Prostate gland (tissue), 2 donors: Measurements from ENCODE around the gene SPRED1.

ENCODE experiments used
- POLR2AphosphoS5 ChIP-seq: sonication (generic); formaldehyde crosslinking; IDR thresholded peaks from one replicate; pipeline ENCODE4 v1.6.1; 2017; ENCODE audit warnings: antibody characterized with exemption
- TF ChIP-seq, protein P1 (sequence below), 4 experiments: fragments of 200-600 bp in 2 of 4; fragments of 450-650 bp in 2 of 4; sonication (generic) in 2 of 4; IDR thresholded peaks; 1 replicate in 3 of 4; 2 replicates in 1 of 4; pipeline ENCODE4 v1.5.1; 2016 to 2019; ENCODE audit warnings: antibody characterized with exemption in 4 of 4, mild to moderate bottlenecking in 2 of 4, moderate library complexity in 2 of 4

DNA sequence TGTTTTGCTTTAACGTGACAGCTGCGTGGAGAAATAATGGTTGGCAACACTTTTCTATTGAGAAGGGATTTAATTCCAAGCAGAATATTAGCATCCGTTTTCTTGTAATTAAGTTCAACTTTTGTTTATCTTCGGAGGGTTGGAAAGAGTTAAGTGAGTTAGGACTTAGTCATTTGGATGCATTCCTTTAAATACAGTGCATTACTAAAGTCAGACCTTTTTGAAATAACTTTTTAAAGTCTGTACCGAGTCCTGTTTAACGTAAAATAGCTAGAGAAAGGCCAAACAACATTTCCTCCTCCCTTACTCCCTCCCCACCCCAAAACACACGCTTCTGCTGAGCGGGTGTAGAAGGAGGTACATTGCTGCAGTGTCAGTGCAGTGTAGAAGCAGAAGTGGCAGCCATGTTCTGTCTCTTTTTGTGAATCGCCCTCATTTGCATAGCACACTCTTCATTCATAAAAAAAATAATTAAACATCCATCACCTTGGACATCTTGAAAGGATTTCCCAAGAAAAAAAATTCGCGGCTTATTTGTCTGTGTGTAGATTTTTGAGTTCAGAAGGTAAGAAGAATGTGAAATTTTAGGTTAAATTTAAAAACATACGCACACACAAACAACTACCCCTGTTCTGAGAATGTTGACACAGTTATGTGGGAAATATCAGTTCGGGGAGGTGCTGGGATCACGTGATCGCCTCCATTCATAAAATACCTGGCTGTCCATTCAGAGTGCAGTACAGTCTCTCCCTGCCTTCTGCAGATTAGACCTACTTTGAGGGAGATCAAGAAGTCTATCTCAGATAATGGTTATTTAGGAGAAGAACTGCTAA lies 1.6 kb downstream of the SPRED1 start:
- TF ChIP-seq, protein P1, sequence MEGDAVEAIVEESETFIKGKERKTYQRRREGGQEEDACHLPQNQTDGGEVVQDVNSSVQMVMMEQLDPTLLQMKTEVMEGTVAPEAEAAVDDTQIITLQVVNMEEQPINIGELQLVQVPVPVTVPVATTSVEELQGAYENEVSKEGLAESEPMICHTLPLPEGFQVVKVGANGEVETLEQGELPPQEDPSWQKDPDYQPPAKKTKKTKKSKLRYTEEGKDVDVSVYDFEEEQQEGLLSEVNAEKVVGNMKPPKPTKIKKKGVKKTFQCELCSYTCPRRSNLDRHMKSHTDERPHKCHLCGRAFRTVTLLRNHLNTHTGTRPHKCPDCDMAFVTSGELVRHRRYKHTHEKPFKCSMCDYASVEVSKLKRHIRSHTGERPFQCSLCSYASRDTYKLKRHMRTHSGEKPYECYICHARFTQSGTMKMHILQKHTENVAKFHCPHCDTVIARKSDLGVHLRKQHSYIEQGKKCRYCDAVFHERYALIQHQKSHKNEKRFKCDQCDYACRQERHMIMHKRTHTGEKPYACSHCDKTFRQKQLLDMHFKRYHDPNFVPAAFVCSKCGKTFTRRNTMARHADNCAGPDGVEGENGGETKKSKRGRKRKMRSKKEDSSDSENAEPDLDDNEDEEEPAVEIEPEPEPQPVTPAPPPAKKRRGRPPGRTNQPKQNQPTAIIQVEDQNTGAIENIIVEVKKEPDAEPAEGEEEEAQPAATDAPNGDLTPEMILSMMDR (IDR thresholded peaks at IDR 0.05) = no peak
- peak; percentile 76 for TF ChIP-seq POLR2AphosphoS5
